Keratinocyte (primary cell): ENCODE data around the gene DMAC2.

ENCODE experiments used
- EZH2 ChIP-seq: IDR thresholded peaks from one replicate; pipeline ENCODE4 v1.6.1; 2012; ENCODE audit warnings: inconsistent platforms, mild to moderate bottlenecking, low read length, moderate library complexity
- TF ChIP-seq, protein P1 (sequence below), 3 experiments: IDR thresholded peaks in 1 of 3; conservative IDR thresholded peaks in 1 of 3; optimal IDR thresholded peaks in 1 of 3; 2 replicates in 2 of 3; 3 replicates in 1 of 3; pipeline versions ENCODE3 to v1.5.1; 2011; ENCODE audit warnings: low read length in 3 of 3, mild to moderate bottlenecking in 3 of 3, moderate library complexity in 2 of 3, control low read depth in 1 of 3, inconsistent platforms in 1 of 3; ENCODE audit not compliant: insufficient read depth in 2 of 3; ENCODE audit errors: extremely low read depth in 1 of 3

DNA sequence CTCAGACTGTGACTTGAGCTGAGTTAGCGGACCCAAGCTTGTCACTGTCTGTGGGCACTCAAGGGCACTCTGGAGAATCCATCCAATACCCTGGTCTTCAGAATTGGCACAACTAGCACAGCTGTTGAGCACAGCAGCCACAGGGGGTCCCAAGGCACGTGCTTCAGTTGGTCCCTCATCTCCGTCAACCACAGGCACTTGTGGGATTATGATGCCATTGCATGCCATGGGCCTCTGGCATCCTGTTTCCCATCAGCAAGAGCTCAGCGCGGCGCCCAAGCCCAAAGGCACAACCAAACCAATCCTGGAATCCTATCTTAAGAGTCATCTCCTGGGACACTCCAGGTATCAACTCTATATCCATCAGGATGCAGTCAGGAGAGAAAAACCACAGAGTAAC, 8.8 kb downstream of the DMAC2 start:
- TF ChIP-seq, protein P1, sequence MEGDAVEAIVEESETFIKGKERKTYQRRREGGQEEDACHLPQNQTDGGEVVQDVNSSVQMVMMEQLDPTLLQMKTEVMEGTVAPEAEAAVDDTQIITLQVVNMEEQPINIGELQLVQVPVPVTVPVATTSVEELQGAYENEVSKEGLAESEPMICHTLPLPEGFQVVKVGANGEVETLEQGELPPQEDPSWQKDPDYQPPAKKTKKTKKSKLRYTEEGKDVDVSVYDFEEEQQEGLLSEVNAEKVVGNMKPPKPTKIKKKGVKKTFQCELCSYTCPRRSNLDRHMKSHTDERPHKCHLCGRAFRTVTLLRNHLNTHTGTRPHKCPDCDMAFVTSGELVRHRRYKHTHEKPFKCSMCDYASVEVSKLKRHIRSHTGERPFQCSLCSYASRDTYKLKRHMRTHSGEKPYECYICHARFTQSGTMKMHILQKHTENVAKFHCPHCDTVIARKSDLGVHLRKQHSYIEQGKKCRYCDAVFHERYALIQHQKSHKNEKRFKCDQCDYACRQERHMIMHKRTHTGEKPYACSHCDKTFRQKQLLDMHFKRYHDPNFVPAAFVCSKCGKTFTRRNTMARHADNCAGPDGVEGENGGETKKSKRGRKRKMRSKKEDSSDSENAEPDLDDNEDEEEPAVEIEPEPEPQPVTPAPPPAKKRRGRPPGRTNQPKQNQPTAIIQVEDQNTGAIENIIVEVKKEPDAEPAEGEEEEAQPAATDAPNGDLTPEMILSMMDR (optimal IDR thresholded peaks at IDR 0.05 in 1 of 3, IDR thresholded peaks at IDR 0.05 in 1 of 3, conservative IDR thresholded peaks at IDR 0.05 in 1 of 3; ENCODE audit: extremely low read depth in 1 of 3, insufficient read depth in 2 of 3, low read length in 3 of 3), result no peak
- TF ChIP-seq EZH2, result no peak
